ENCODE results near the gene RAB34.

GRCh38 chr17:28715217-28715616, 2.5 kb downstream of the RAB34 start:
- TF ChIP-seq CTCF (IDR thresholded peaks at IDR 0.05; ENCODE audit: low read depth, low read length, poor library complexity, severe bottlenecking) (no peak), EZH2phosphoT487 (IDR thresholded peaks at IDR 0.05; ENCODE audit: borderline replicate concordance, low read length) (no peak)
